ENCODE measurements around the gene CD53. TPM values are rescaled to one million over a fixed set of nuclear protein-coding genes. Genes with fewer than 3 reads are reported as not detected.
"Not testable (repeated sequence)": the region's sequence is repeated elsewhere in the genome, so short reads cannot be mapped to it uniquely, and the experiment has no call there.

The CD53 gene
- not detected in 2 replicates for total RNA-seq
- long read RNA-seq: 0 reads

DNA sequence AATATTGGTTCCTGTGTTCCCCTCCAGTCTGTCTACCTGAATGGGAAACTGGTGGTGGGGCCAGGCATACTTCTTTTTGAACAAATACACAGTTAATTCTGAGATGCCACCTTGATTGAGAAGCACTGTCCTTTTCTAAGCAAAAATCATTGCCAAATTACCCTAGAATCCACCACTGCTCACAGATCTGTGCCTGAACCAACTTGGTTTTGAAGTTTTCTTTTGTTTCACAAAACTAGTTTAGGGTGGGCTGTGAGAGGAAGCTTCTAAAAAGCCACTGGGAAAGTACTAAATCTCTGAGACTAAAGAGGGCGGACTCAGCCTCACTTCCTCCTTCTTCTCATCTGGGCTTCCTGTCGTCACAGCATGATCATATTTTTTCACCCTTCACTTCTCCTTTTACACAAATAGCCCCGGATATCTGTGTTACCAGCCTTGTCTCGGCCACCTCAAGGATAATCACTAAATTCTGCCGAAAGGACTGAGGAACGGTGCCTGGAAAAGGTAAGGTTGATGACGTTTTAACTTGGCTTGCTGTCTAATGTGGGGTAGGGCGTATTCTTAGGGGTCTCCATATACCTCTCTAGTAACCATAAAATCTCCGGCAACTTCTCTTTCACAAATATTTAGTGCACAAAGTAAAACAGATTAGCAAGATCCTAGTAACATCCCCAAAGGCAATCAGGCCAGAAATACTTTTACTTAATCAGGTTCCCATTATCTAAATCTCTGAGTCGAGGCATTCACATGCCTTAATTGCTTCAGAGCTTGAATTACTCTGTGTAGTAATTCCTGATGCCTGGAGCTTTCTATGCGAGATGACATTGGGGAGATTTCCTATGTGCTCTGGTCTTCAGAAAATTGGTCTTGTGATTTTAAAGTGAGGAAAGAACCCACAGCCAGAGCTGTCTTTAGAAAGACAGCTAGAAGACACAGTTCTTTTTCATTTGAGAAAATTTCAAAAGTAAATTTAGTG, at the start of gene CD53:
TSS of gene CD53 (plus strand) at position 404 of the 976 bp plus-strand sequence. CDS start 18,261 bp downstream, outside the sequence.
- Mint-ChIP-seq H3K27me3 (ENCODE audit: low read depth) (peaks cover 15% of the 10 kb centered on the region), H3K36me3 (ENCODE audit: low read depth) (no peaks in the 10 kb centered on the region), H3K4me3 (no peak within 1 kb of the TSS), H3K4me1 (no peaks in the 10 kb centered on the region), H3K9me3 (no peaks in the 10 kb centered on the region), H3K27ac (ENCODE audit: unreplicated experiment) (no peak within 1 kb of the TSS)
- TF ChIP-seq, protein P1, sequence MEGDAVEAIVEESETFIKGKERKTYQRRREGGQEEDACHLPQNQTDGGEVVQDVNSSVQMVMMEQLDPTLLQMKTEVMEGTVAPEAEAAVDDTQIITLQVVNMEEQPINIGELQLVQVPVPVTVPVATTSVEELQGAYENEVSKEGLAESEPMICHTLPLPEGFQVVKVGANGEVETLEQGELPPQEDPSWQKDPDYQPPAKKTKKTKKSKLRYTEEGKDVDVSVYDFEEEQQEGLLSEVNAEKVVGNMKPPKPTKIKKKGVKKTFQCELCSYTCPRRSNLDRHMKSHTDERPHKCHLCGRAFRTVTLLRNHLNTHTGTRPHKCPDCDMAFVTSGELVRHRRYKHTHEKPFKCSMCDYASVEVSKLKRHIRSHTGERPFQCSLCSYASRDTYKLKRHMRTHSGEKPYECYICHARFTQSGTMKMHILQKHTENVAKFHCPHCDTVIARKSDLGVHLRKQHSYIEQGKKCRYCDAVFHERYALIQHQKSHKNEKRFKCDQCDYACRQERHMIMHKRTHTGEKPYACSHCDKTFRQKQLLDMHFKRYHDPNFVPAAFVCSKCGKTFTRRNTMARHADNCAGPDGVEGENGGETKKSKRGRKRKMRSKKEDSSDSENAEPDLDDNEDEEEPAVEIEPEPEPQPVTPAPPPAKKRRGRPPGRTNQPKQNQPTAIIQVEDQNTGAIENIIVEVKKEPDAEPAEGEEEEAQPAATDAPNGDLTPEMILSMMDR (conservative IDR thresholded peaks at IDR 0.05): no peak
- no peak for DNase-seq (ENCODE audit: low read depth, low spot score)

DNA sequence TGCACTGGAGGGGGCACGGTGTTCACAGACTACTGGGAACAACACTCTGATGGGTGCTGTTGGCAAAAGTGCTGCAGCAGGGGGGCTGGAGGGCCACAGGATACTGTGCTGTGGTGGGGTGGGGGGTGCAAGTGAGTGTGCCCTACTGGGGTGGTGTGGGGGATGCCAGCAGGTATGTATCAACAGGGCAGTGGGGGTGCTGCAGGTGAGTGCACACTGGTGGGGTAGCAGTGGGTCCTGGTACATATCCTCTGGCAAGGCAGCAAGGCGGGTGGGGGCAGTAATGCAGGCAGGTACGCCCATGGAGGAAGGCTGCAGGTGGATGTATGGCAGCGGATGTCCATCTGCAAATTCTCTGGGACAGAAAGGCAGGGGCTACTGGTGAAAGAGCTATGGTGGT, 48.8 kb upstream of the CD53 start:
- H3K4me3 Mint-ChIP-seq: no peak overlapping the region
- H3K27ac Mint-ChIP-seq (ENCODE audit: unreplicated experiment): no peak overlapping the region
- DNase-seq (ENCODE audit: low read depth, low spot score): no peak
- peaks cover 54% of the 10 kb centered on the region for H3K27me3 Mint-ChIP-seq (ENCODE audit: low read depth)
- no peaks in the 10 kb centered on the region for H3K36me3 Mint-ChIP-seq (ENCODE audit: low read depth)
- no peaks in the 10 kb centered on the region for H3K9me3 Mint-ChIP-seq
- no peaks in the 10 kb centered on the region for H3K4me1 Mint-ChIP-seq
- TF ChIP-seq, protein P1 (conservative IDR thresholded peaks at IDR 0.05): no peak

DNA sequence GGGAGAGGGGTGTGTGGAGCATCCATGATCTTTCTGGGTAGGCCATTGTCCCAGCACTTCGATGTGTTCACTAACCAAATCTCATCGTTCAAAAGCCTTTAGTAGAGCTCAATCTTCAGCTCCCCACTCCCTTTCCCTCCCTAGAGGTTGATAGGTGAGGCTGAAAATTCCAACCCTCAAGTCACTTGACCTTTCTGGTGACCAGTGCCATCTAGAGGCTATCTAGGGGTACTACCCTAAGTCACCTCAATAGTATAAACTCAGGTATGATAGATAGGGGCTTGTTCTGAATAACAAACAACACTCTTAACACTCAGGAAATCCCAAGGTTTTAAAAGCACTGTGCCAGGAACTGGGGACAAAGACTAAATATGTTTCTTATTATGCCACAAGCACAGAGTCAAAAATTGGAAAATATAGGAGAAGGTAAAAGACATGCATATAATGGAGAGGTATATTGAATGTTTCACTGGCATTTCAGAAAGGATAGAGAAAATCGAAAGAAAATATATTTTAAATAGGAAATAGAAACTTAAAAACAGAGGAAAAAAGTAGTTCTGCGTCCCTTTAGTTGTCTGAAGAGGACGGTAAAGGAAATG, 42.9 kb upstream of the CD53 start:
- H3K36me3 Mint-ChIP-seq (ENCODE audit: low read depth): no peaks in the 10 kb centered on the region
- H3K27me3 Mint-ChIP-seq (ENCODE audit: low read depth): peaks cover 60% of the 10 kb centered on the region
- no peak overlapping the region for H3K4me3 Mint-ChIP-seq
- H3K27ac Mint-ChIP-seq (ENCODE audit: unreplicated experiment): no peak overlapping the region
- no peak for DNase-seq (ENCODE audit: low read depth, low spot score)
- TF ChIP-seq, protein P1 (conservative IDR thresholded peaks at IDR 0.05): peak; percentile 68
- H3K9me3 Mint-ChIP-seq: no peaks in the 10 kb centered on the region
- no peaks in the 10 kb centered on the region for H3K4me1 Mint-ChIP-seq

- H3K27me3 Mint-ChIP-seq (ENCODE audit: low read depth): peaks cover 62% of the 10 kb centered on the region
- H3K36me3 Mint-ChIP-seq (ENCODE audit: low read depth); H3K4me3 Mint-ChIP-seq; H3K4me1 Mint-ChIP-seq; H3K27ac Mint-ChIP-seq (ENCODE audit: unreplicated experiment); DNase-seq (ENCODE audit: low read depth, low spot score); H3K9me3 Mint-ChIP-seq: not testable (repeated sequence)
Measured at GRCh38 chr1:110833779-110834178, 39.2 kb upstream of the CD53 start.

DNA sequence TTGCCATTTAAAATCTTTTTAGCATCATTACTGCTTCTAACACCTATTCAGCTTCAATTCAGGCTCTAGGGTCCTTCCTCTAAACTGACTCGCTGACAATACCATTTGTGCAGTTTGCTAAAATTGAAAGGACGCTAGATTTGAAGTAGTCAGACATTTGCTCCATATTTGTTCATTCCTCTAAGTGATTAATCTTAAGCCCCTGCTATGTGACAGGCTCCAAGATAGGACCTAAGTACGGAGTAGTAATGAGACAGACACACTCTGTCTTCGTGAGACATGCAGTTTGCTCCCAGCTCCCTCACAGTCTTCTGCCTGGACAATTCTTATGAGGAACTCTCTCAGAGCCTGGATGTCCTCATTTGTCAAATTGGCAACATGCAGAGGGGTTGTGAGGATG, 26.1 kb upstream of the CD53 start:
- no peak overlapping the region for H3K27ac Mint-ChIP-seq (ENCODE audit: unreplicated experiment)
- no peaks in the 10 kb centered on the region for H3K36me3 Mint-ChIP-seq (ENCODE audit: low read depth)
- DNase-seq (ENCODE audit: low read depth, low spot score): no peak
- peaks cover 74% of the 10 kb centered on the region for H3K27me3 Mint-ChIP-seq (ENCODE audit: low read depth)
- TF ChIP-seq, protein P1 (conservative IDR thresholded peaks at IDR 0.05): no peak
- no peak overlapping the region for H3K4me3 Mint-ChIP-seq
- H3K9me3 Mint-ChIP-seq: peaks cover 3% of the 10 kb centered on the region
- H3K4me1 Mint-ChIP-seq: no peaks in the 10 kb centered on the region

GRCh38 chr1:110850145-110850544, 22.8 kb upstream of the CD53 start:
- Mint-ChIP-seq H3K9me3 (no peaks in the 10 kb centered on the region), H3K4me1 (no peaks in the 10 kb centered on the region), H3K36me3 (ENCODE audit: low read depth) (no peaks in the 10 kb centered on the region), H3K27me3 (ENCODE audit: low read depth) (peaks cover 72% of the 10 kb centered on the region), H3K4me3 (no peak overlapping the region), H3K27ac (ENCODE audit: unreplicated experiment) (no peak overlapping the region)
- DNase-seq (ENCODE audit: low read depth, low spot score): no peak
- TF ChIP-seq, protein P1 (conservative IDR thresholded peaks at IDR 0.05): no peak

All from neural crest cell (in vitro differentiated cells).